VCaP (cell line): ENCODE results near the gene MYH9.
A peak's percentile ranks its signal among the peaks of the same experiment; 100 is the strongest.

Experiments used
- H3K27ac ChIP-seq: fragments of 450-650 bp; 2 replicates; pipeline ENCODE4 v1.5.1; 2017
- TF ChIP-seq, protein P1 (sequence below): fragments of 450-650 bp; conservative IDR thresholded peaks from 2 replicates; pipeline ENCODE4 v1.5.1; 2017; ENCODE audit warnings: mild to moderate bottlenecking, moderate library complexity

Gene MYH9

DNA sequence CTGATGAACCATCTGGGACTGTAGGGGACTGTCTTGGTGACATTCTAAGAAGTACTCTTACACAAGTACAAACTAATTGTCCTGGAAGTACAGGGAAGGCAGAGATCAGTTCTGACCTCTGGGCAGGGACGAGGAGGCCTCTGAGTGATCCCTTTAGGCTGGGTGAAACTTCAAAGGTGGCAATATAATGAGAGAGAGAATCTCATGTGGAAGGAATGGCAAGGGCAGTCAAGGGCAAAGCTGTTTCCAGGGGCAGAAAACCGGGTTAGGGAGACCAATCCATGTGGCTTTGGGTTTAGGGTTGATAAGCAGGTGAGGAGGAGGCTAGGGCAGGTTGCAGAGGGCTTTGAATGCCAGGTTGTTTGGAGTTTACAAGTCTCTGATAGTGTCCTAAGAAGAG lies 21.3 kb upstream of the MYH9 start:
- TF ChIP-seq, protein P1, sequence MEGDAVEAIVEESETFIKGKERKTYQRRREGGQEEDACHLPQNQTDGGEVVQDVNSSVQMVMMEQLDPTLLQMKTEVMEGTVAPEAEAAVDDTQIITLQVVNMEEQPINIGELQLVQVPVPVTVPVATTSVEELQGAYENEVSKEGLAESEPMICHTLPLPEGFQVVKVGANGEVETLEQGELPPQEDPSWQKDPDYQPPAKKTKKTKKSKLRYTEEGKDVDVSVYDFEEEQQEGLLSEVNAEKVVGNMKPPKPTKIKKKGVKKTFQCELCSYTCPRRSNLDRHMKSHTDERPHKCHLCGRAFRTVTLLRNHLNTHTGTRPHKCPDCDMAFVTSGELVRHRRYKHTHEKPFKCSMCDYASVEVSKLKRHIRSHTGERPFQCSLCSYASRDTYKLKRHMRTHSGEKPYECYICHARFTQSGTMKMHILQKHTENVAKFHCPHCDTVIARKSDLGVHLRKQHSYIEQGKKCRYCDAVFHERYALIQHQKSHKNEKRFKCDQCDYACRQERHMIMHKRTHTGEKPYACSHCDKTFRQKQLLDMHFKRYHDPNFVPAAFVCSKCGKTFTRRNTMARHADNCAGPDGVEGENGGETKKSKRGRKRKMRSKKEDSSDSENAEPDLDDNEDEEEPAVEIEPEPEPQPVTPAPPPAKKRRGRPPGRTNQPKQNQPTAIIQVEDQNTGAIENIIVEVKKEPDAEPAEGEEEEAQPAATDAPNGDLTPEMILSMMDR = no peak

DNA sequence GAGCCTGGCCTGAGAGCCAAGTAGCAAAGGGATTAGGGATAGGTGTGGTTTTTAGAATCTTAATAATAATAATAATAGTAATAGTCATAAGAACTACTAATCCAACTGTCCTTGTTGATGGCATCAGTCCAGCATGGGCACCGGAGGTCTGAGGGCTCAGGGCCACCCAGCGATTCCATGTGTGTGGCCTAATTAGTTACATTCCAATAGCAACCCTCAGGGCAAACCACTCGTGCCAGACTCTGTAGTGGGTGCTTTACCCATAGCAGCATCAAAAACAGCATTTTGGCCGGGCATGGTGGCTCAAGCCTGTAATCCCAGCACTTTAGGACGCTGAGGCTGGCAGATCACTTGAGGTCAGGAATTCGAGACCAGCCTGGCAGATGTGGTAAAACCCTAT lies 19.0 kb upstream of the MYH9 start:
- no peak overlapping the region for H3K27ac ChIP-seq
- TF ChIP-seq, protein P1 = no peak

More for the DNA sequence above, 21.3 kb upstream of the MYH9 start:
- H3K27ac ChIP-seq = peak overlapping the region; percentile 98

DNA sequence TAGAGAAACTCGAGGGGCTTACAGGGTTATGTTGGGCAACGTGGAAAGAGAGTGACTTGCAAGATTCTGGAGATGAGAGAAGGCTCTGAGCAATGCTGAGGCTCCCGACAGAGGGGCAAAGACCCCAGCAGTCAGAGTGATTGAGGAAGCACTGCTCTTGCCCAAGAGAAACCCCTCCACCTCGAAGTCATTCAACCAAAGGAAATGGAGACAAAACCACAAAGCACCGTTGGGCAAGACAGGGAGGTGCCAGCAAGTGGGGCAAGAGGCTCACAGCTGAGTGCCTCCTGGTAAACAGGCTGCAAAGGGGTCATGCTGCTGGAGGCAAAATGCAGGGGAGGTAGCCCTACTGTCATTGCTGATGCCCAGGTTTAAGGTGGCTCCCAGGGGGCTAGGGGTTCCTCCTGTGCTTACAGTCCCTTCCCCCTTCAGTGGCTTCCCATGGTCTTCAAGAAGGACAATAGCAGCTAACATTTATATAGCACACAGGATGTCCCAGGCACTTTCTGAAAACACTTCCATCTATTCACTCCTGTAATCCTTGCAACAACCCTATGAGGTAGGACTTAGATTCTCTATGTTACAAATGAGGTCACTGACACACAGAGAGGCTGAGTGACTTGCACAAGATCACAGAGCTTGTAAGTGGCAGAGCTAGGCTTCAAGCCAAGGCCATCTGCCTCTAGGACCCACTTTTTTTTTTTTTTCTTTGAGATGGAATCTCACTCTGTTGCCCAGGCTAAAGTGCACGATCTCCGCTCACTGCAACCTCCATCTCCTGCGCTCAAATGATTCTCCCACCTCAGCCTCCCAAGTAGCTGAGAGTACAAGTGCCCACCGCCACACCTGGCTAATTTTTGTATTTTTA lies 18.1 kb upstream of the MYH9 start:
- no peak overlapping the region for H3K27ac ChIP-seq
- TF ChIP-seq, protein P1 = no peak

DNA sequence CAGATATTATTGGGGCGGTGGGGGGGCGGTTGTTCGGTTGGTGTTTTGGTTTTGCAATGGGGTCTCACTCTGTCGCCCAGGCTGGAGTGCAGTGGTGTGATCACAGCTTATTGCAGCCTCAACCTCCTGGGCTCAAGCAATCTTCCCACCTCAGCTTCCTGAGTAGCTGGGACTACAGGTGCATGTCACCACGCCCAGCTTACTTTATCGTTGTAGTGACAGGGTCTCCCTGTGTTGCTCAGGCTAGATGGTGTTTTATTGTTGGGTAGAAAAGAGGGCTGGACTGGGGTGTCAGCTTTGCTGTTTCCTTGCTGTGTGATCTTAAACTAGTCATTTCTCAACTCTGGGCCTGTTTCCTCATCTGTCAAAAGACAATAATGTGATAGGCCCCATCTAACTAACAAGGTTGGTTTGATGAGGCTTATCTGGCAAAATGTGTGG lies 17.5 kb upstream of the MYH9 start:
- H3K27ac ChIP-seq = no peak overlapping the region
- TF ChIP-seq, protein P1 = no peak

DNA sequence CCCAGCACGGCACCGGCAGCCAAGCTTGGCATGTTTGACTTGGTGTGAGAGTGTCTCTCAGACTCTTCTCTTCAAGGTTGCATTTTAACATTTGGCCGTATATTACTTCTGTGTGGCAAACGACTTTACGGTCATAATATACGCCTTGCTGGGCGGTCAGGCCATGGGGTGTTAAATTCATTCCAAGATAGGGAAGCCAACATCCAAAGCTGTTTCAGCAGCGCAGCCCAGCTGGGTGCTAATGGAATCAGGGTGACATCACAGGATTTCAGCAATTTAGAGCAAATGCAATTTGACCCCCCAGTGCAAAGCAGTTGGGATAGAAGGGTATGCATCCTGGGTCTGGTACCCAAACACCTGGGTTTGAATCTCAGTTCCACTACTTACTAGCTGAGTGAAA lies 16.7 kb upstream of the MYH9 start:
- H3K27ac ChIP-seq = no peak overlapping the region
- TF ChIP-seq, protein P1 = no peak

DNA sequence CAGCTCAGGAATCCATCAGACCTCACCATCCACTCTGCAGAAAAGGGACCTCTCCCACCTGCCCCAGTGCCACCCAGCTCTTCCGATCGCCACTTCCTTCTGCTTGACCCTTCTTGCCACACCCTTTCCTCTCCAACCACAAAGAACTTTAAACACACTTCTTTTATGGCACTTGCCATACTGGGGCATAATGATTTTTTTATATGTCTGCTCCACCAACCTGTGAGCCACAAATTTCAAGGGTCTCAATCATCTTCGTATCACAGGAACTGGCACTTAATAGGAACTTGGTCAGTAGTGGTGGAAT lies 11.7 kb upstream of the MYH9 start:
- TF ChIP-seq, protein P1 = no peak
- H3K27ac ChIP-seq = no peak overlapping the region

DNA sequence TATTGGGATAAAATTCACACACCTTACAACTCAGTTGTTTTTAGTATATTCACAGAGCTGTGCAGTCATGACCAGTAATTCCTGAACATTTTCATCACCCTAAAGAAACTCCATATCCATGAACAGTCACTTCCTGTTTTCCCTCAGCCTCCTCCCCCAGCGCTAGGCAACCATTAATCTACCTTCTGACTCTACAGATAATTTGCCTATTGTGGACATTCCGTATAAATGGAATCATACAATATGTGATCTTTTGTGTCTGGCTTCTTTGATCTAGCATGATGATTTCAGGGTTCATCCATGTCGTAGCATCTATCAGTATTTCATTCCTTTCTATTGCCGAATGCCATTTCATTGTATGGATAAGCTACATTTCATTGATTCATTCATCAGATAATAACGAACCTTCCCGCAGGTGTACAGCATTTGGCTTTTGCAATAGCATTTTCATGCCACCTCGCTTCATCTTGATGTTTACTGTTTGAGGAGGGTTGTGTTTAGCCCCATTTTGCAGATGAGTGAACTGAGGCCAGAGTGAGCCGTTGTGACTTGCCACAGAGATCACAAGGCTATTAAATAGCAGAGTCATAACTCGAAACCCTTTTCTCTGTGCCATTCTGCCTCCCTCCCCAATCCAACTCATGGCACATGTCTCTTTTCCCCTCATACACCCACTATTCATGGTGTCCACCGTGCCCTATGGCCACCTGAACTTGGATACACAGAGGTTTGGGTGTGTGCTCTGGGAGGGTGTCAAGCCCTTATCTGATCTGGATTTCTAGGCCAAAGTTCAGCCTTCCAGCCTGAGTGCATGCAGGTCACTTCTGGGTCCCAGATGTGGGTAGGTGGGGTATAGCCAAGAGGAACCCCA lies 11.1 kb upstream of the MYH9 start:
- H3K27ac ChIP-seq = no peak overlapping the region
- TF ChIP-seq, protein P1 = no peak
